Activated naive CD8-positive, alpha-beta T cell treated with anti-CD3 and anti-CD28 coated beads for 36 hours (primary cell): ENCODE results near the gene KANSL1L. TPM values are rescaled to one million over a fixed set of nuclear protein-coding genes. Genes with fewer than 3 reads are reported as not detected.

Experiments used
- DNase-seq: peaks from one replicate; pipeline ENCODE4 v3.0.0; 2021
- H3K27ac Mint-ChIP-seq: one replicate; pipeline ENCODE4 v1.8.0; 2022; ENCODE audit warnings: mild to moderate bottlenecking, moderate library complexity, mixed read lengths
- H3K27me3 Mint-ChIP-seq: one replicate; pipeline ENCODE4 v1.8.0; 2022; ENCODE audit warnings: mild to moderate bottlenecking, mixed read lengths
- H3K36me3 Mint-ChIP-seq: one replicate; pipeline ENCODE4 v1.8.0; 2021; ENCODE audit warnings: mild to moderate bottlenecking, mixed read lengths
- H3K4me1 Mint-ChIP-seq: one replicate; pipeline ENCODE4 v1.8.0; 2021; ENCODE audit warnings: mixed read lengths
- H3K4me3 Mint-ChIP-seq: one replicate; pipeline ENCODE4 v1.8.0; 2022; ENCODE audit warnings: mild to moderate bottlenecking, moderate library complexity, mixed read lengths
- H3K9me3 Mint-ChIP-seq: one replicate; pipeline ENCODE4 v1.8.0; 2022; ENCODE audit warnings: mixed read lengths
- total RNA-seq, 2 experiments: library from RNA; stranded (reverse); gene quantifications; one replicate each; pipeline ENCODE4 v1.2.3, GENCODE V29; 2021

Gene KANSL1L, protein sequence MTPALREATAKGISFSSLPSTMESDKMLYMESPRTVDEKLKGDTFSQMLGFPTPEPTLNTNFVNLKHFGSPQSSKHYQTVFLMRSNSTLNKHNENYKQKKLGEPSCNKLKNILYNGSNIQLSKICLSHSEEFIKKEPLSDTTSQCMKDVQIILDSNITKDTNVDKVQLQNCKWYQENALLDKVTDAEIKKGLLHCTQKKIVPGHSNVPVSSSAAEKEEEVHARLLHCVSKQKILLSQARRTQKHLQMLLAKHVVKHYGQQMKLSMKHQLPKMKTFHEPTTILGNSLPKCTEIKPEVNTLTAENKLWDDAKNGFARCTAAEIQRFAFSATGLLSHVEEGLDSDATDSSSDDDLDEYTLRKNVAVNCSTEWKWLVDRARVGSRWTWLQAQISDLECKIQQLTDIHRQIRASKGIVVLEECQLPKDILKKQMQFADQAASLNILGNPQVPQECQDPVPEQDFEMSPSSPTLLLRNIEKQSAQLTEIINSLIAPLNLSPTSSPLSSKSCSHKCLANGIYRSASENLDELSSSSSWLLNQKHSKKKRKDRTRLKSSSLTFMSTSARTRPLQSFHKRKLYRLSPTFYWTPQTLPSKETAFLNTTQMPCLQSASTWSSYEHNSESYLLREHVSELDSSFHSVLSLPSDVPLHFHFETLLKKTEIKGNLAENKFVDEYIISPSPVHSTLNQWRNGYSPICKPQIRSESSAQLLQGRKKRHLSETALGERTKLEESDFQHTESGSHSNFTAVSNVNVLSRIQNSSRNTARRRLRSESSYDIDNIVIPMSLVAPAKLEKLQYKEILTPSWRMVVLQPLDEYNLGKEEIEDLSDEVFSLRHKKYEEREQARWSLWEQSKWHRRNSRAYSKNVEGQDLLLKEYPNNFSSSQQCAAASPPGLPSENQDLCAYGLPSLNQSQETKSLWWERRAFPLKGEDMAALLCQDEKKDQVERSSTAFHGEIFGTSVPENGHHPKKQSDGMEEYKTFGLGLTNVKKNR
- 1 to 10 TPM; 2.6 to 3.7 TPM for total RNA-seq

DNA sequence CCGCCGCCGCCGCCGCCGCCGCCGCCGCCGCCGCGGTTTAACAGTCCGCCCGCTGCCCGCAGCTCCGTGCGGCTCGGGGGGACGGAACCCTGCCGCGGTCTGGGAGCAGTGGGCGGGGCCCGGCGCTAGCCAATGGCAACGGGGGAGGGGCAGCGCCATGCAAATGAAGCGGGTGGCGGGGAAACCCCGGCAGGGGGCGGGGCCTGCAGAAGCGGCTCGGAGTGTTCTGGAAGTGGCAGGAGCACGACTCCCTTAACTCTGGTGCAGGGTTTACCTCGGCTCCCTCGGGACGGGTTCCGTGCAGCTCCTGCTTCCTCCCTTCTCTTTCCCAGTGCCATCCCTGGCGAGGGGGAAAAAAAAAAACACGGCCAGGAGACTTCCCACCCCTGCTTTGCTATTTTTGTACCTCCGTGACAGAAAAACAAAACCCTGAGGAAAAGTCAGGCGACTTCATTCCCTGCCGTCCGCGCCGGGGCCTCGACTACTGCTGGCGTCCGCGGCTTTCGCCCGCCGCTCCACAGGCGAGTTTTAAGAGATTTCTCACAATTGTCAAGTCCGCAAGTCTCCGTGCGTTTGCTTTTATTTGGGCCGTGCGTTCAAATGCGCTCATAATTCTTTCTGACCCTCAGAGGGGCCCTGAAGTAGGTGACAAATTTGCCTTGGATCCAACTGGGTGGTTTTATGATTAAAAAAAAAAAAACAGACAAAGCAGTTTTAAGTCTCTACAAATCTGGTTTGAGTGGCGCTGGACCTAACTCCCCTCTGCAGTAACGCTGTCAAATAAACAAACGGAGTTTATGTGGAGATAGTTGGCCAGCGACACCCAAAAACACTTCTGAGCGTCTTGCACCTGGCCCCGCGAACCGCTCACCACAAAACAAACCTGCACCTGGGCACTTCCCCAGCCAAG is at the start of gene KANSL1L:
KANSL1L (minus strand) TSS at position 101 of the 910 bp plus-strand sequence. CDS start 16,827 bp downstream, outside the sequence.
- H3K9me3 Mint-ChIP-seq, result no peaks in the 10 kb centered on the region
- H3K4me1 Mint-ChIP-seq, result peaks cover 30% of the 10 kb centered on the region
- DNase-seq, result peak; percentile 95
- H3K4me3 Mint-ChIP-seq, result peak within 1 kb of the TSS; percentile 91
- H3K27ac Mint-ChIP-seq, result peak within 1 kb of the TSS; percentile 99
- no peaks in the 10 kb centered on the region for H3K36me3 Mint-ChIP-seq
- H3K27me3 Mint-ChIP-seq, result no peaks in the 10 kb centered on the region

DNA sequence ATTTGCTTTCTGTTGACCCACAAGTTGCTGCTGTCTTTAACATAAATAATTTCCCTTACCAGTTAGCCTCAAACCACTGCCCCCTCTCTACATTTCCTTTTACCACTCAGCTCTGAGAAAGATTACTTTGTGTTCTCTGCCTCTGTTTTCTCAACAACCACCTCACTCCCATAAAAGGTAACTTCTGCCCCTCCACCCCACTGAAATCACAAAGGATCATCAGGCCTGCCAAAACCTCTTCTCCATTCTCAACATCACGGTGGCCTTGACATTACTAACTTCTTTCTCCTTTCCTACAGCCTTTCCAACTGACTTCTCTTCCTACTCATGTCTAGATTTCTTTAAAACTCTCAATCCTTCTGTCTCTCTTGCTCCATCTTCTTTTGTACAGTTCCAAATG is 43.9 kb upstream of the KANSL1L start:
- no peaks in the 10 kb centered on the region for H3K4me1 Mint-ChIP-seq
- no peaks in the 10 kb centered on the region for H3K9me3 Mint-ChIP-seq
- no peaks in the 10 kb centered on the region for H3K36me3 Mint-ChIP-seq
- H3K27ac Mint-ChIP-seq, result no peak overlapping the region
- no peak overlapping the region for H3K4me3 Mint-ChIP-seq
- no peaks in the 10 kb centered on the region for H3K27me3 Mint-ChIP-seq
- no peak for DNase-seq

DNA sequence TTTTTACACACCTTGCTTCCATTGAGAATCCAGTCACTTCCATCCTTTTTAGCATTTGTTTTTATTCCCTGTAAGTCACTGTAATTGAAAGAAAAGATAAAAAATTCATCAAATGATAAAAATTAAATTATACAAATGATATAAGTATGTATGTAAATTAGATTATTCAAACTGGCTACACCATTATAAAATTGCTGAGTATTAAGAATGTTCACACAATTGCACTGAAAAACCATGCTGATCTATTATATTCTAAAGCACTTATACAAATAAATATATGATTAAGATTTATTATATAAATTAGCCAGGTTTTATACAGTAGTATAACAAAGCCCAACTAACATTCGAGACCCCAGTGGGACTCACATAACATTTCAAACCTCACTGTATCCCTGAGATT is 39.0 kb upstream of the KANSL1L start:
- Mint-ChIP-seq H3K27me3 (peaks cover 5% of the 10 kb centered on the region), H3K27ac (no peak overlapping the region), H3K36me3 (no peaks in the 10 kb centered on the region), H3K9me3 (no peaks in the 10 kb centered on the region), H3K4me3 (no peak overlapping the region), H3K4me1 (no peaks in the 10 kb centered on the region)
- no peak for DNase-seq

DNA sequence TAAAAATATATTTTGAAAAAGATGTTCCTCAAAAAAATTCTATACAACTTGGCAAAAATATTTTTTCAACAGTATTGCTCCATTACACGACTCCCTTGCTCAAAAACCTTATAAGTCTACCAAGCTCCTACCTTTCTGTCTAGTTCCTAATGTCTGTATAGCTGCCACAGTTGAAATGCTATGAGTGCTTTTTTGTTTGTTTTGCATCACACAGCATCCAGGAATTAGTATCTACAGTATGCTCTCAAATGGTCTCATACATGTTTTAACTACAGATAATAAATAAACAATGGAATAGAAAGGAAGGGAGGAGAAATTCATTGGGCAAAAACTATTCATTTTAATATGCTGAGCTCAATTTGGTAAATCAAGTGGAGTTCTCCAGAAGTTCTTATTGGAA is 36.7 kb upstream of the KANSL1L start:
- no peaks in the 10 kb centered on the region for H3K4me1 Mint-ChIP-seq
- no peak overlapping the region for H3K4me3 Mint-ChIP-seq
- no peak for DNase-seq
- no peak overlapping the region for H3K27ac Mint-ChIP-seq
- no peaks in the 10 kb centered on the region for H3K9me3 Mint-ChIP-seq
- no peaks in the 10 kb centered on the region for H3K36me3 Mint-ChIP-seq
- H3K27me3 Mint-ChIP-seq, result peaks cover 16% of the 10 kb centered on the region

DNA sequence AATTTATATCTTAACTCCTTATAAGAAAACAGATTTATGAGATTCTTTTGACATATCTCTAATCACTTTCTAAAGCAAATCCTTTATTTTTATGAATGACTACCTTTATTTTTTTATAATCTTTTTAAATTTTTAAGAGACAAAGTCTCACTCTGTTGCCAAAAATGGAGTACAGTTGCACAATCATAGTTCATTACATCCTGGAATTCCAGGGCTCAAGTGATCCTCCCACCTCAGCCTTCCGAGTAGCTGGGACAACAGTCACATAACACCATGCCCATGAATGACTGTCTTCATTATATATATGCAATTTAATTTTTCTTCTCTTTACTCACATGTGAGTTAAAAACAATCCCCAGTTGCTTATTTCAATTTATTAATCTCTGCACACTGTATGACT is 32.3 kb upstream of the KANSL1L start:
- Mint-ChIP-seq H3K36me3 (no peaks in the 10 kb centered on the region), H3K4me1 (no peaks in the 10 kb centered on the region), H3K27ac (no peak overlapping the region), H3K27me3 (peaks cover 22% of the 10 kb centered on the region), H3K9me3 (no peaks in the 10 kb centered on the region), H3K4me3 (no peak overlapping the region)
- DNase-seq, result no peak

DNA sequence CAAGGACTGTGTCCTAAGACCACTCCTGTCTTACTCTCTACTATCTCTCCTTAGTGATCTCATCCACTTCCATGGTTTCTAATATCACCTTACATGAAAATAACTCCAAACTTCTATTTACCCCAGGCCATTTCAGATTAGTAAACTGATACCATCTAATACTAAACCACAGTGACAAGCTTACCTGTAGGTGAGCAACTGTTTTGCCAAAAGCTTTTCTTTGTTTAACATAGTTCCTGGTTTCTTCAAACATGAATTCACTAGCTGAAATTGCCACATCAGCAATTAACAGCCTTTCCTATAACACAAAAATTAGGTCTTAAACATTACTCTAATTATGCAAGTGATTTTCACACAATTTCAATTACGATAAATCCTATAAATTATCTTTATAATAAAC is 31.9 kb upstream of the KANSL1L start:
- Mint-ChIP-seq H3K4me1 (peaks cover 3% of the 10 kb centered on the region), H3K27ac (no peak overlapping the region), H3K27me3 (peaks cover 22% of the 10 kb centered on the region), H3K9me3 (no peaks in the 10 kb centered on the region), H3K4me3 (no peak overlapping the region), H3K36me3 (no peaks in the 10 kb centered on the region)
- no peak for DNase-seq

DNA sequence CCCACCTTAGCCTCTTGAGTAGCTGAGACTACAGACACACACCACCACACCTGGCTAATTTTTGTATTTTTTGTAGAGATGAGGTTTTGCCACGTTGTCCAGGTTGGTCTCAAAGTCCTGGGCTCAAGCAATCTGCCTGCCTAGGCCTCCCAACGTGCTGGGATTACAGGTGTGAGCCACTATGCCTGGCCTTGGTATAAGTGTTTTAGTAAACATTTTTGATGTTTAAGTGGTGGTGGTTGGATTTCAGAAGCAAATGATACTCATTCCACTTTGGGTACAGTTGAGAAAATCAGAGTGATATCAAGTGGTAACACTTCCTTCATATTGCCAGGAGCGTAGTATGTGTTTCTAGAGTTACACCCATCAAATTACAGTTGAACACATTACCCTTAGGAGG is 28.6 kb upstream of the KANSL1L start:
- H3K4me3 Mint-ChIP-seq, result no peak overlapping the region
- H3K27ac Mint-ChIP-seq, result no peak overlapping the region
- H3K9me3 Mint-ChIP-seq, result no peaks in the 10 kb centered on the region
- no peaks in the 10 kb centered on the region for H3K36me3 Mint-ChIP-seq
- peaks cover 22% of the 10 kb centered on the region for H3K27me3 Mint-ChIP-seq
- H3K4me1 Mint-ChIP-seq, result peaks cover 5% of the 10 kb centered on the region
- DNase-seq, result no peak

DNA sequence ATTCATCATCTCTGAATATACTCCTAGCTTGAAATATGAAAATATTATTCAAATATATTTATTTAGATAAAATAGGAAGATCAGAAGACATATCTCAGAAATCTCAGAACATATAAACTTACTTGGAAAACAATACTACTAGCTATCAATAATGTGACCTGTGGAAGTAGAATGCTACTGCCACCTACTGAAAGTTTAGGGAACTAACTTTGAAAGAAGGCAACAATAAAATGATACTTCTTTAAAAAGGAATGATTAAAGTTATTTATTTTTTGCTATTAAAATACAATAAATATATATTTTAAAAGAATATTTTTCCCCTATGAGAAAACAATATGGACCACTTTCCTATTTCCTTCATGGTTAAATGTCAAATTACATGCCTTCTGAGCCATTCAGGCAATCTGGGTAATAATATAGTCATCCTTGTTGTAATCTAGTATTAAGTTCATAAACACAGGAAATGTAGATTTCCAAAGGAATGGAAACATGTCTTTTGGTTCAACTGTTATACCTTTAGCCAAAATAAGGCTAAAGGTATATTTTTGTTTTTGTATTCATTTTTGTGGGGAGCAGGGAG is 28.1 kb upstream of the KANSL1L start:
- no peaks in the 10 kb centered on the region for H3K9me3 Mint-ChIP-seq
- H3K27ac Mint-ChIP-seq, result no peak overlapping the region
- H3K27me3 Mint-ChIP-seq, result peaks cover 18% of the 10 kb centered on the region
- DNase-seq, result no peak
- H3K4me3 Mint-ChIP-seq, result no peak overlapping the region
- H3K4me1 Mint-ChIP-seq, result peaks cover 5% of the 10 kb centered on the region
- no peaks in the 10 kb centered on the region for H3K36me3 Mint-ChIP-seq

DNA sequence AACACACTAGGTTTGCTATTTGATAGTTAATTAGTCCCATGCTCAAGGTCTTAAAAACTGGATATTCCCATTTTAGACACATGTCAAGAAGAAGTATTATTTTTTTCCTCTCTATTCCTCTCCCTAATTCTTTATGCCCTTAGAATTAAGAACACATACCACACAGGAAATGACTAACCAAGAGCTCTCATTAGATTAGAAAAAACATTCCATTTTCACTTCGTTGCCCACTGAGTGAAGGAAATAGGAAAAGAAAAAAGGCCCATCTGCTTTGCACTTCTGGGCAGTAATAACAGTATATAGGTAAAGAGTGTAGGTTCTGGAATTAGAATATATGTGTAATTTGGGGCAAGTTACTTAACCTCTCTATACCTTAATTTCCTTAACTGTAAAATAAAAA is 27.1 kb upstream of the KANSL1L start:
- Mint-ChIP-seq H3K27ac (no peak overlapping the region), H3K27me3 (peaks cover 14% of the 10 kb centered on the region), H3K9me3 (no peaks in the 10 kb centered on the region)

DNA sequence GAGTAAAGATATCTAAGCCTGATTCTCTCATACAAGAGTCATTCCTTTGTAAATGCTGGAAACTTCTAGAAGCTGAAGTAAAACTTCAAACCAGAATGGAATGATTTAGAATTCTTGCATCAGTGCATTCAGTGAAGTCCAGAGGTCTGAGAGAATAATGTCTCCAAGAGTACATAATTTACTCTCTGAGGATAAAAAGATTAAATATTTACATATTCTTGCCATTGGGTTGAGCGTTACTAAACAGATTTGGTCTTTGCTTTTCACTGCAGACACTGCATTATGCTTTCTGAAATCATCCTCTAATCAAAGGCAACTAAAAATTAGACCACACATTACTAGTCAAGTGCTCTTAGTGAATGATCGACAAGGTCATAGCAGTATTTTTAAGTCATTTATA is 26.5 kb upstream of the KANSL1L start:
- no peak overlapping the region for H3K27ac Mint-ChIP-seq
- H3K9me3 Mint-ChIP-seq, result no peaks in the 10 kb centered on the region

More for the DNA sequence above, 27.1 kb upstream of the KANSL1L start:
- Mint-ChIP-seq H3K4me3 (no peak overlapping the region), H3K4me1 (peaks cover 5% of the 10 kb centered on the region), H3K36me3 (no peaks in the 10 kb centered on the region)
- no peak for DNase-seq

DNA sequence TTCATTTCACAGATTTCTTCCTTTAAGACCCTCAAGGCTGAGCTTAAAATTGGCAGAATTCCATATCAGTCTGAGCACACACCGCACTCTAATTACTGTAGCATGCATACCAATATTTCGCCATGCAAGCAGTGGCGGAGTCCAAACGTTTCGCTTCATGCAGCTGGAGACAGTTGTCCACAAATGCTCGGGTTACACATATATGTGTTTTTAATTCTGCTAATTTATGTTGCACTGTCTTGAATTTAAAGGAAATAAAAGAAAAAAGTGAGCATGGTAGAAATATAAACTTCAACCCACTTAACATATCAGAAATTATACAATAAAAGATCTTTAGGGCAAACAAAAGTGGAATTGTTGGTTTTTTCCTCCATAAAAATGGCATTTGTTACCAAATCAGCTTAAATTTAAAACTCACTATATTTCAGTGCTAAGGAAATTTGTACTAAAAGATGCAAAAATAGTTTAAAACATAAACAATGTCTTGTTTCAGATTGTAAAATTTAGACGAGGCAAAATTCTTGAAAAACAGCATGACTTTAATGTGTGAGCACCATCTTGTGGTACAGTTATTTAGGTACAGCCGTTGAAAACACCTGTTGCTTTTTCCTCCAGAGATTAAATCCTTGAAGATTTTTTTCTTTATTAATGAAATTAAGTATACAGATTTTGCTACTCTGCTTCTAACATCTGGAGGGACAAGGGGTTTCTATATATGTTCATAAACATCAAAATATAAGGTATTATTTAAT is 24.1 kb upstream of the KANSL1L start:
- Mint-ChIP-seq H3K27me3 (peaks cover 5% of the 10 kb centered on the region), H3K36me3 (no peaks in the 10 kb centered on the region), H3K27ac (no peak overlapping the region), H3K9me3 (no peaks in the 10 kb centered on the region), H3K4me3 (no peak overlapping the region), H3K4me1 (peaks cover 5% of the 10 kb centered on the region)
- DNase-seq, result no peak

More for the DNA sequence above, 26.5 kb upstream of the KANSL1L start:
- Mint-ChIP-seq H3K36me3 (no peaks in the 10 kb centered on the region), H3K27me3 (peaks cover 9% of the 10 kb centered on the region), H3K4me3 (no peak overlapping the region), H3K4me1 (peaks cover 5% of the 10 kb centered on the region)
- DNase-seq, result no peak

DNA sequence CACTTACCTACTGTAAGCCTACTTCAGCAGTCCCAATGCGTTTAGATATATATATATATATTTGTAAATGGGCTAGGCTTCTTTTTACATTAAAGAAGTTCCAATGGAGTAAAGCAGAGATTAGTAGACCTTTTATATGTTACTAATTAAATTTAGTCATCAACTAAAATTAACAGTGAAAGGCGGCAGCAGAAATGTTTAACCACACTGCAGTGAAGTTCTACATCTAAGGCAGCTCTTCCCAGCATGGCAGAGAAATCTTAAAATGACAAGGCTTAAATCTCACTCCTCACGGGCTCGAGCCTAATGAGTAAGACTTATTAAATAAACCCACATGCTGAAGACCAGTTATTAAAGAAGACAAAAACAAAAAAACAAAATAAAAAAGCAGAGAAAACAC is 19.1 kb upstream of the KANSL1L start:
- Mint-ChIP-seq H3K36me3 (peaks cover under 1% of the 10 kb centered on the region), H3K4me3 (no peak overlapping the region), H3K27me3 (no peaks in the 10 kb centered on the region), H3K4me1 (peaks cover 1% of the 10 kb centered on the region), H3K9me3 (peaks cover 12% of the 10 kb centered on the region), H3K27ac (no peak overlapping the region)
- no peak for DNase-seq

DNA sequence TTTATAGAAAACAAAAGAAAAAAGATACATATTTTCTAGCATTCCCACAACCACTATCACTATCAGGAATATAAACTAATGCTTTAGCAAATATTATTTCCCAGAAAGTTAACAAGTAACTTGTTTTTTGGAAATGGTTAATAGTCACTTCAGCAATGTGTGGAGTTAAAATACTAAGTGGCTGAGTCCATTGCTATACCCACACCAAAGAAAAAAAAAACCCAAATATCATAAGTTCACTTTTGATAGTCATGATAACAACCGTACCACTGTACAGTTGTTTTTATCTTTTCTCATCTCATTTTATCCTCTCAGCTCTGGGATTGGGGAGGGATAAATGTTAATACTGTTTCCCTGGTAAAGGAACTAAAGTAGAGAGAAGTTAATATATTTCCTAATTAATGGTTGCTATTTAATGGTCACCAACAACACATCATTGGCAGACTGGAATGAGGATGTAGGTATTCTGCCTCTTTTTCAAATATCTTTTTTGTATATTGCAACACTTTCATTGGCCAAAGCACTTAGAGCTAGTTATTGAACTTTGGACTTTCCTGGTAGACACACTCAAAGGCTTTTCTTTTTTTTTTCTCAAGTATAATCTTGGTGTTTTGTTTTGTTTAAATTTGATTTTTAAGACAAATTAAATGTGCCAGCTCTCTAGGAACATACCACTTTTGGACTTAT is 18.4 kb upstream of the KANSL1L start:
- Mint-ChIP-seq H3K27ac (no peak overlapping the region), H3K9me3 (peaks cover 18% of the 10 kb centered on the region), H3K4me1 (no peaks in the 10 kb centered on the region), H3K27me3 (no peaks in the 10 kb centered on the region), H3K36me3 (peaks cover 7% of the 10 kb centered on the region), H3K4me3 (no peak overlapping the region)
- no peak for DNase-seq
